DOHH2 (cell line): ENCODE data around the gene ZNF132.

Experiments
- EZH2phosphoT487 ChIP-seq: fragments of 200-600 bp; sonication (generic); IDR thresholded peaks from 2 replicates; pipeline ENCODE4 v1.6.1; 2017; ENCODE audit warnings: borderline replicate concordance, mild to moderate bottlenecking, antibody characterized with exemption, low read length, moderate library complexity, mixed read lengths
- TF ChIP-seq, protein P1 (sequence below): fragments of 200-600 bp; sonication (generic); IDR thresholded peaks from one replicate; pipeline ENCODE4 v1.5.1; 2014; ENCODE audit warnings: antibody characterized with exemption, mild to moderate bottlenecking, low read depth, low read length; ENCODE audit not compliant: poor library complexity, severe bottlenecking

DNA sequence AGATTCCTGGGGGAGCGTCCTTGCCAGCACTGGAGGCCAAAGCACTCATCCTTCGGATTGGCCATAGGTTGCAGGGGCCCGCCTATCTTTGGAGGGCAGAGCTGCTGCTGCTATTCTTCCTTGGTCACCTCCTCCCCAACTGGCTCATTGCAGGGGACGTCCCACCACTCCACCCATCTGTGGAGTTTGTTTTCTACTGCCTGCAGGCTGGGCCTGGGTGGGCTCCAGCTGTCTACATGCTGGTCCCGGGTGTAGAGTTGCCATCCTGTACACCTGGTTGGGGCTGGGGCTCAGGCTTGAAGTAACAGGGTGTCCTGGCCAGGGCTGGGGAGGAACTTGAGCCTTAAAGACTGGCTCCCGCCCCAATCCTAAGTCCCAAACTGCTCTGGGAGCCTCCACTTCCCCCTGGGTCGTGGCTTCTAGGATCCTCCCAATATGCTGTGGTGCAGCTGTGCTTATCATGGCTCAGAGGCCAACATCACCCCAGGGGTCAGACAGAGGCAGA lies 42.4 kb downstream of the ZNF132 start:
- TF ChIP-seq, protein P1, sequence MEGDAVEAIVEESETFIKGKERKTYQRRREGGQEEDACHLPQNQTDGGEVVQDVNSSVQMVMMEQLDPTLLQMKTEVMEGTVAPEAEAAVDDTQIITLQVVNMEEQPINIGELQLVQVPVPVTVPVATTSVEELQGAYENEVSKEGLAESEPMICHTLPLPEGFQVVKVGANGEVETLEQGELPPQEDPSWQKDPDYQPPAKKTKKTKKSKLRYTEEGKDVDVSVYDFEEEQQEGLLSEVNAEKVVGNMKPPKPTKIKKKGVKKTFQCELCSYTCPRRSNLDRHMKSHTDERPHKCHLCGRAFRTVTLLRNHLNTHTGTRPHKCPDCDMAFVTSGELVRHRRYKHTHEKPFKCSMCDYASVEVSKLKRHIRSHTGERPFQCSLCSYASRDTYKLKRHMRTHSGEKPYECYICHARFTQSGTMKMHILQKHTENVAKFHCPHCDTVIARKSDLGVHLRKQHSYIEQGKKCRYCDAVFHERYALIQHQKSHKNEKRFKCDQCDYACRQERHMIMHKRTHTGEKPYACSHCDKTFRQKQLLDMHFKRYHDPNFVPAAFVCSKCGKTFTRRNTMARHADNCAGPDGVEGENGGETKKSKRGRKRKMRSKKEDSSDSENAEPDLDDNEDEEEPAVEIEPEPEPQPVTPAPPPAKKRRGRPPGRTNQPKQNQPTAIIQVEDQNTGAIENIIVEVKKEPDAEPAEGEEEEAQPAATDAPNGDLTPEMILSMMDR, result no peak
- TF ChIP-seq EZH2phosphoT487, result no peak
